ENCODE data around the gene SHKBP1. TPM values are rescaled to one million over a fixed set of nuclear protein-coding genes. Genes with fewer than 3 reads are reported as not detected.

The SHKBP1 gene
- total RNA-seq, 2 experiments from 2014 or later: 49.4 to 115 TPM

DNA sequence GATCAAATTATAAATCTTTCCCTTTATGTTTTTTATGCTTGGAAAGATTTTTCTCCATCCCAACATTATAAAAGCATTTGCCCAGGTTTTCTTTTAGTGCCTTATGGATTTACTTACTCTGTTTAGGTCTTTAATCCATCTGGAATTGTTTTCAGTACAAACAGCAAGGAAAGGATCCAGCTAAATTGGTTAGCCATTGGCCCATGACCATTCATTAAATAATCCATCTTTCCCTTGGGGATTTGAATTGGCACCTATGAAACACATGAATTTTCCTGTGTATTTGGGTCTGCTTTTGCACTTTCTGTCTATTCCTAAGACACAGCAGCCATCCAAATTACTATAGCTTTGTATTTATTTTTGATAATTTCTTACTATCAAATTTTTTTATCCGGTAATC, 28.8 kb upstream of the SHKBP1 start:
- CTCF ChIA-PET (ENCODE audit: unreplicated experiment): no interaction called here
- H3K36me3 ChIP-seq (ENCODE audit: insufficient read depth, low read length): no peaks in the 10 kb centered on the region
- no peak overlapping the region for H3K4me3 ChIP-seq (ENCODE audit: low read depth, low read length, poor library complexity, severe bottlenecking)
- peaks cover 5% of the 10 kb centered on the region; the same call in 1 of the 2 replicates for H3K9me3 ChIP-seq (ENCODE audit: low read length)
- no peak overlapping the region for H3K27ac ChIP-seq (ENCODE audit: low read depth, low read length, poor library complexity, severe bottlenecking)
- no peak overlapping the region for H3K4me2 ChIP-seq (ENCODE audit: low read length)
- DNase-seq (ENCODE audit: low spot score): no peak
- no peaks in the 10 kb centered on the region for H3K9me2 ChIP-seq (ENCODE audit: insufficient read depth, low read length)
- H2AFZ ChIP-seq (ENCODE audit: low read length): no peak overlapping the region
- no peaks in the 10 kb centered on the region for H3K79me2 ChIP-seq (ENCODE audit: insufficient read depth, low read depth, low read length)
- no peaks in the 10 kb centered on the region for H3K4me1 ChIP-seq (ENCODE audit: insufficient read depth, low read length, poor library complexity, severe bottlenecking)
- TF ChIP-seq, protein P1, sequence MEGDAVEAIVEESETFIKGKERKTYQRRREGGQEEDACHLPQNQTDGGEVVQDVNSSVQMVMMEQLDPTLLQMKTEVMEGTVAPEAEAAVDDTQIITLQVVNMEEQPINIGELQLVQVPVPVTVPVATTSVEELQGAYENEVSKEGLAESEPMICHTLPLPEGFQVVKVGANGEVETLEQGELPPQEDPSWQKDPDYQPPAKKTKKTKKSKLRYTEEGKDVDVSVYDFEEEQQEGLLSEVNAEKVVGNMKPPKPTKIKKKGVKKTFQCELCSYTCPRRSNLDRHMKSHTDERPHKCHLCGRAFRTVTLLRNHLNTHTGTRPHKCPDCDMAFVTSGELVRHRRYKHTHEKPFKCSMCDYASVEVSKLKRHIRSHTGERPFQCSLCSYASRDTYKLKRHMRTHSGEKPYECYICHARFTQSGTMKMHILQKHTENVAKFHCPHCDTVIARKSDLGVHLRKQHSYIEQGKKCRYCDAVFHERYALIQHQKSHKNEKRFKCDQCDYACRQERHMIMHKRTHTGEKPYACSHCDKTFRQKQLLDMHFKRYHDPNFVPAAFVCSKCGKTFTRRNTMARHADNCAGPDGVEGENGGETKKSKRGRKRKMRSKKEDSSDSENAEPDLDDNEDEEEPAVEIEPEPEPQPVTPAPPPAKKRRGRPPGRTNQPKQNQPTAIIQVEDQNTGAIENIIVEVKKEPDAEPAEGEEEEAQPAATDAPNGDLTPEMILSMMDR (conservative IDR thresholded peaks at IDR 0.05; ENCODE audit: low read length): no peak
- TF ChIP-seq EZH2phosphoT487 (IDR thresholded peaks at IDR 0.05; ENCODE audit: borderline replicate concordance, low read depth, low read length): no peak
- BruUV-seq (replicated peaks): no TSS peak
- POLR2A ChIA-PET: interaction anchor here (0.7 to 1.0 kb wide), 2 partner anchors 54 to 68 kb away, joined by 3 to 4 read pairs; no protein-coding TSS in a partner anchor
- no peaks in the 10 kb centered on the region for H4K20me1 ChIP-seq (ENCODE audit: insufficient read depth, low read length)
- intact Hi-C loops (cut with micrococcal nuclease; ENCODE audit: unreplicated experiment): no loop called here

DNA sequence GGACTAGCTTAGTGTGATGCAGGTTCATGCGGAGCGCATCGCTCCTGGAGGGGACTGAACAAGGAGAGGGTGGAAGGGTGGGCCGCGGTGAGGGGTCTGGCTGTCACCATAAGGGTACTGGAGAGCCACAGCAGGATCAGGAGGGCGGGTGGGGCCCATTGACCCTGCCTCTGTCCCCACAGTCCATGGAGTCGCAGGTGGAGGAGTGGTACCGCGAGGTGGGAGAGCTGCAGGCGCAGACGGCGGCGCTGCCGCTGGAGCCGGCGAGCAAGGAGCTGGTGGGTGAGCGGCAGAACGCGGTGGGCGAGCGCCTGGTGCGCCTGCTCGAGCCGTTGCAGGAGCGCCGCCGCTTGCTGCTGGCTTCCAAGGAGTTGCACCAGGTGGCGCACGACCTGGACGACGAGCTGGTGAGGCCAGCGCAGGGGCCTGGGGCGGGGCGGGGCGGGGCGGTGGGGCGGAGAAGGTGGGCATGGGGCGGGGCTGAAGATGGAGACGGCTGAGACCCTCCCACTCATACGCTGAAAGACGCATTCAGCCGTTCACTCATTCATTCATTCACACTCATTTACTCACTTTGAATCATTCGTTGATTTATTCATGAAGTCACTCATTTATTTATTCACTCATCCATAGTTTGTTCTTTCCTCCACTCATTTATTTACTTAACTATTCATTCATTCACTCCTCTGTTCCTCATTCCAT, 27.5 kb upstream of the SHKBP1 start:
- Histone ChIP-seq H3K9me3 (ENCODE audit: low read length) (peaks cover 5% of the 10 kb centered on the region; the same call in 1 of the 2 replicates), H3K9me2 (ENCODE audit: insufficient read depth, low read length) (no peaks in the 10 kb centered on the region), H3K4me2 (ENCODE audit: low read length) (peak overlapping the region; percentile 10; the same call in 1 of the 2 replicates), H4K20me1 (ENCODE audit: insufficient read depth, low read length) (no peaks in the 10 kb centered on the region), H3K36me3 (ENCODE audit: insufficient read depth, low read length) (no peaks in the 10 kb centered on the region), H3K4me3 (ENCODE audit: low read depth, low read length, poor library complexity, severe bottlenecking) (no peak overlapping the region), H2AFZ (ENCODE audit: low read length) (no peak overlapping the region), H3K27ac (ENCODE audit: low read depth, low read length, poor library complexity, severe bottlenecking) (no peak overlapping the region), H3K4me1 (ENCODE audit: insufficient read depth, low read length, poor library complexity, severe bottlenecking) (no peaks in the 10 kb centered on the region), H3K79me2 (ENCODE audit: insufficient read depth, low read depth, low read length) (no peaks in the 10 kb centered on the region)
- CTCF ChIA-PET (ENCODE audit: unreplicated experiment): interaction anchor here (0.6 kb wide), 1 partner anchor 265 kb away, joined by 3 read pairs; no protein-coding TSS in a partner anchor
- POLR2A ChIA-PET: no interaction called here
- TF ChIP-seq EZH2phosphoT487 (IDR thresholded peaks at IDR 0.05; ENCODE audit: borderline replicate concordance, low read depth, low read length): no peak
- TF ChIP-seq, protein P1 (conservative IDR thresholded peaks at IDR 0.05; ENCODE audit: low read length): peak; percentile 65
- no TSS peak for BruUV-seq (replicated peaks)
- DNase-seq (ENCODE audit: low spot score): peak; percentile 59
- intact Hi-C loops (cut with micrococcal nuclease; ENCODE audit: unreplicated experiment): loop anchor here (1.0 kb wide), 1 partner anchor 49 kb away; no protein-coding TSS in a partner anchor

DNA sequence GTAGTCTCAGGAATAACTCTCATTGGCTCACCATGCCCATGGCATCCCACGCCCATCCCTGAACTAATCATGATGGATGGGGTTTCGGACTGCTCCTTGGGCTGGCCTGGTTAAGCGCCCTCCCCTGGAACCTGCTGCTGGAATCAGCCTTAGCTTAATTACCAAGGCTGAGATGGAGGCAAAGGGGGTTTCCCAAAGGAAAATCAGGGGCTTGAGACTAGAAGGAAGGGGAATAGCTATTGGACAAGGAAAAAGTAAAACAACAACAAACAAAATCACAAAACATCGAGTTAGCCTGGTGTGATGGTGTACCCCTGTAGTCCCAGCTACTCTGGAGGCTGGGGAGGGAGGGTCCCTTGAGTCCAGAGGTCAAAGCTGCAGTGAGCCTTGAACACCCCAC, 25.7 kb upstream of the SHKBP1 start:
- intact Hi-C loops (cut with micrococcal nuclease; ENCODE audit: unreplicated experiment): no loop called here
- ChIA-PET POLR2A (interaction anchor here (0.6 kb wide), 1 partner anchor 14 kb away, joined by 3 read pairs; no protein-coding TSS in a partner anchor), CTCF (ENCODE audit: unreplicated experiment) (no interaction called here)
- H3K9me2 ChIP-seq (ENCODE audit: insufficient read depth, low read length): no peaks in the 10 kb centered on the region
- no peaks in the 10 kb centered on the region for H4K20me1 ChIP-seq (ENCODE audit: insufficient read depth, low read length)
- H3K4me2 ChIP-seq (ENCODE audit: low read length): no peak overlapping the region
- no peak overlapping the region for H2AFZ ChIP-seq (ENCODE audit: low read length)
- BruUV-seq (replicated peaks): no TSS peak
- H3K79me2 ChIP-seq (ENCODE audit: insufficient read depth, low read depth, low read length): no peaks in the 10 kb centered on the region
- DNase-seq (ENCODE audit: low spot score): no peak
- TF ChIP-seq, protein P1 (conservative IDR thresholded peaks at IDR 0.05; ENCODE audit: low read length): no peak
- no peak for TF ChIP-seq EZH2phosphoT487 (IDR thresholded peaks at IDR 0.05; ENCODE audit: borderline replicate concordance, low read depth, low read length)
- no peak overlapping the region for H3K4me3 ChIP-seq (ENCODE audit: low read depth, low read length, poor library complexity, severe bottlenecking)
- H3K4me1 ChIP-seq (ENCODE audit: insufficient read depth, low read length, poor library complexity, severe bottlenecking): no peaks in the 10 kb centered on the region
- no peaks in the 10 kb centered on the region for H3K36me3 ChIP-seq (ENCODE audit: insufficient read depth, low read length)
- peaks cover 5% of the 10 kb centered on the region; the same call in 1 of the 2 replicates for H3K9me3 ChIP-seq (ENCODE audit: low read length)
- H3K27ac ChIP-seq (ENCODE audit: low read depth, low read length, poor library complexity, severe bottlenecking): no peak overlapping the region
